HepG2 (cell line): Measurements from ENCODE around the gene SLC6A7. TPM values are rescaled to one million over a fixed set of nuclear protein-coding genes. Genes with fewer than 3 reads are reported as not detected.

Source experiments
- ARNTL ChIP-seq: sonication (generic); formaldehyde crosslinking; IDR thresholded peaks from 2 replicates; pipeline ENCODE4 v1.4.0; 2020; ENCODE audit warnings: mild to moderate bottlenecking, missing genetic modification reagents
- CHCHD3 ChIP-seq: sonication (generic); formaldehyde crosslinking; IDR thresholded peaks from 2 replicates; pipeline ENCODE4 v1.8.0; 2022; ENCODE audit warnings: mild to moderate bottlenecking, missing genetic modification reagents, moderate library complexity
- CREBL2 ChIP-seq: sonication (generic); formaldehyde crosslinking; IDR thresholded peaks from 2 replicates; pipeline ENCODE4 v1.8.1; 2023; ENCODE audit warnings: missing genetic modification reagents, mild to moderate bottlenecking, borderline replicate concordance
- CTCF ChIP-seq: sonication (generic); formaldehyde crosslinking; IDR thresholded peaks from 2 replicates; pipeline ENCODE4 v1.5.0; 2020; ENCODE audit warnings: mild to moderate bottlenecking, missing genetic modification reagents, moderate library complexity
- FOXO1 ChIP-seq: sonication (generic); formaldehyde crosslinking; IDR thresholded peaks from 2 replicates; pipeline ENCODE4 v1.4.0; 2020; ENCODE audit warnings: missing genetic modification reagents
- KDM5B ChIP-seq: sonication (generic); formaldehyde crosslinking; IDR thresholded peaks from 2 replicates; pipeline ENCODE4 v1.4.0; 2020; ENCODE audit warnings: missing genetic modification reagents, mild to moderate bottlenecking, borderline replicate concordance
- MAFG ChIP-seq: sonication (generic); formaldehyde crosslinking; IDR thresholded peaks from 2 replicates; pipeline ENCODE4 v1.5.1; 2020; ENCODE audit warnings: mild to moderate bottlenecking, missing genetic modification reagents
- PHF5A ChIP-seq: IDR thresholded peaks from one replicate; pipeline ENCODE4 v1.6.1; 2018; ENCODE audit warnings: low read depth, missing genetic modification reagents; ENCODE audit not compliant: unreplicated experiment
- RARG ChIP-seq: sonication (generic); formaldehyde crosslinking; IDR thresholded peaks from 2 replicates; pipeline ENCODE4 v1.4.0; 2020; ENCODE audit warnings: low read depth, mild to moderate bottlenecking, missing genetic modification reagents
- SALL1 ChIP-seq: sonication (generic); formaldehyde crosslinking; IDR thresholded peaks from 2 replicates; pipeline ENCODE4 v1.8.0; 2022; ENCODE audit warnings: mild to moderate bottlenecking, missing genetic modification reagents
- SPEN ChIP-seq: sonication (generic); formaldehyde crosslinking; IDR thresholded peaks from 2 replicates; pipeline ENCODE4 v1.5.1; 2020; ENCODE audit warnings: low read depth, mild to moderate bottlenecking, missing genetic modification reagents
- ZEB1 ChIP-seq: IDR thresholded peaks from 2 replicates; pipeline ENCODE4 v1.6.1; 2012; ENCODE audit warnings: mild to moderate bottlenecking, low read depth, inconsistent platforms; ENCODE audit not compliant: insufficient replicate concordance
- ZFP36L2 ChIP-seq: sonication (generic); formaldehyde crosslinking; IDR thresholded peaks from 2 replicates; pipeline ENCODE4 v1.4.0; 2020; ENCODE audit warnings: missing genetic modification reagents
- ZFP91 ChIP-seq: sonication (generic); formaldehyde crosslinking; IDR thresholded peaks from 2 replicates; pipeline ENCODE4 v1.9.0; 2022; ENCODE audit warnings: missing genetic modification reagents, mild to moderate bottlenecking, borderline replicate concordance
- ZNF792 ChIP-seq: IDR thresholded peaks from 2 replicates; pipeline ENCODE4 v1.6.1; 2016
- polyA plus RNA-seq, 8 experiments: library from polyadenylated mRNA; depleted of rRNA in 3 of 8; stranded (reverse) in 7 of 8; unstranded in 1 of 8; fragments of >200 nt; fragmentation: Illumina TruSeq in 4 of 8; extraction: Trizol in 4 of 8; gene quantifications; 2 replicates each; pipeline versions ENCODE4 v1.2.1 to v1.2.3, GENCODE V29; 2011 to 2016; ENCODE audit warnings: low read depth in 4 of 8, missing spikeins in 1 of 8, mixed read lengths in 1 of 8; ENCODE audit not compliant: insufficient read depth in 1 of 8
- total RNA-seq, 5 experiments: library from RNA; depleted of rRNA; stranded (reverse); fragments of >200 nt; fragmentation: Illumina TruSeq; extraction: Trizol; gene quantifications; 2 replicates each; pipeline ENCODE4 v1.2.3, GENCODE V29; 2016; ENCODE audit warnings: low read depth in 1 of 5

Gene SLC6A7
- total and polyA plus RNA-seq, 2 of the 13 experiments (the other 11 are each of a cell fraction or from before 2014, with no cell fraction given) = not detected

GRCh38 chr5:150161242-150162141 lies 28.4 kb upstream of the SLC6A7 start (continued):
- peak; percentile 87 for TF ChIP-seq CTCF (CRISPR knock-in tag)
- TF ChIP-seq ZNF792 (CRISPR knock-in tag) = 0 out of 2 replicates have a peak, but pooled peaks have one; percentile 34
- TF ChIP-seq RARG = no peak
- TF ChIP-seq SALL1 = peak; percentile 63
- TF ChIP-seq FOXO1 (CRISPR knock-in tag) = no peak
- TF ChIP-seq SPEN (CRISPR knock-in tag) = 0 out of 2 replicates have a peak, but pooled peaks have one; percentile 24
- peak; percentile 63; the same call in 1 of the 2 replicates for TF ChIP-seq ZFP91 (CRISPR knock-in tag)
- TF ChIP-seq KDM5B (CRISPR knock-in tag) = 0 out of 2 replicates have a peak, but pooled peaks have one; percentile 28
- TF ChIP-seq MAFG (CRISPR knock-in tag) = no peak
- no peak for TF ChIP-seq ZFP36L2
- TF ChIP-seq CREBL2 = no peak
- no peak for TF ChIP-seq CHCHD3 (CRISPR knock-in tag)
- no peak for TF ChIP-seq PHF5A (CRISPR knock-in tag)
- no peak for TF ChIP-seq ZEB1
- no peak for TF ChIP-seq ARNTL (CRISPR knock-in tag)
